ENCODE results near the gene RPTOR.

The RPTOR gene

GRCh38 chr17:80971704-80972304 lies 427.2 kb downstream of the RPTOR start:
- FAIRE-seq = no peak

GRCh38 chr17:80976701-80977100 lies 432.1 kb downstream of the RPTOR start:
- no peak for FAIRE-seq

- no peak for FAIRE-seq
Measured at GRCh38 chr17:80977172-80977571, 432.5 kb downstream of the RPTOR start.

- no peak for FAIRE-seq
Measured at GRCh38 chr17:80978499-80979497, 434.2 kb downstream of the RPTOR start.

- no peak for FAIRE-seq
Measured at GRCh38 chr17:80979547-80980378, 435.1 kb downstream of the RPTOR start.

GRCh38 chr17:80980397-80981061 lies 435.9 kb downstream of the RPTOR start:
- no peak for FAIRE-seq

- FAIRE-seq = no peak
Measured at GRCh38 chr17:80981062-80981902, 436.6 kb downstream of the RPTOR start.

GRCh38 chr17:80981929-80982425 lies 437.3 kb downstream of the RPTOR start:
- FAIRE-seq = no peak

- no peak for FAIRE-seq
Measured at GRCh38 chr17:80982426-80982974, 437.9 kb downstream of the RPTOR start.

GRCh38 chr17:80983545-80983944 lies 438.9 kb downstream of the RPTOR start:
- no peak for FAIRE-seq

- FAIRE-seq = no peak
Measured at GRCh38 chr17:80984749-80985148, 440.1 kb downstream of the RPTOR start.

- FAIRE-seq = no peak
Measured at GRCh38 chr17:80986046-80986445, 441.4 kb downstream of the RPTOR start.

- FAIRE-seq = no peak
Measured at GRCh38 chr17:80986816-80987475, 442.3 kb downstream of the RPTOR start.

- FAIRE-seq = no peak
Measured at GRCh38 chr17:80987941-80988461, 443.4 kb downstream of the RPTOR start.

GRCh38 chr17:80989586-80989913 lies 444.9 kb downstream of the RPTOR start:
- FAIRE-seq = no peak

- no peak for FAIRE-seq
Measured at GRCh38 chr17:80990921-80991644, 446.4 kb downstream of the RPTOR start.

- FAIRE-seq = no peak
Measured at GRCh38 chr17:80991645-80992076, 447.0 kb downstream of the RPTOR start, which contains the start of gene CHMP6. Gene CHMP6 (plus strand): TSS chr17:80991841. CDS start chr17:80991919, 78 bp downstream.

GRCh38 chr17:80992077-80992947 lies 447.7 kb downstream of the RPTOR start:
- FAIRE-seq = no peak

Data from TTC549 (cell line).